Measurements from ENCODE around the gene PAX2.

PAX2 gene

GRCh38 chr10:100737355-100738054 is 7.9 kb upstream of the PAX2 start:
- FAIRE-seq (no peak), DNase-seq (ENCODE audit: insufficient read length, low spot score) (no peak)

- no peak for DNase-seq (ENCODE audit: insufficient read length, low spot score)
- no peak for FAIRE-seq
Measured at GRCh38 chr10:100738055-100738827, 7.1 kb upstream of the PAX2 start.

DNA sequence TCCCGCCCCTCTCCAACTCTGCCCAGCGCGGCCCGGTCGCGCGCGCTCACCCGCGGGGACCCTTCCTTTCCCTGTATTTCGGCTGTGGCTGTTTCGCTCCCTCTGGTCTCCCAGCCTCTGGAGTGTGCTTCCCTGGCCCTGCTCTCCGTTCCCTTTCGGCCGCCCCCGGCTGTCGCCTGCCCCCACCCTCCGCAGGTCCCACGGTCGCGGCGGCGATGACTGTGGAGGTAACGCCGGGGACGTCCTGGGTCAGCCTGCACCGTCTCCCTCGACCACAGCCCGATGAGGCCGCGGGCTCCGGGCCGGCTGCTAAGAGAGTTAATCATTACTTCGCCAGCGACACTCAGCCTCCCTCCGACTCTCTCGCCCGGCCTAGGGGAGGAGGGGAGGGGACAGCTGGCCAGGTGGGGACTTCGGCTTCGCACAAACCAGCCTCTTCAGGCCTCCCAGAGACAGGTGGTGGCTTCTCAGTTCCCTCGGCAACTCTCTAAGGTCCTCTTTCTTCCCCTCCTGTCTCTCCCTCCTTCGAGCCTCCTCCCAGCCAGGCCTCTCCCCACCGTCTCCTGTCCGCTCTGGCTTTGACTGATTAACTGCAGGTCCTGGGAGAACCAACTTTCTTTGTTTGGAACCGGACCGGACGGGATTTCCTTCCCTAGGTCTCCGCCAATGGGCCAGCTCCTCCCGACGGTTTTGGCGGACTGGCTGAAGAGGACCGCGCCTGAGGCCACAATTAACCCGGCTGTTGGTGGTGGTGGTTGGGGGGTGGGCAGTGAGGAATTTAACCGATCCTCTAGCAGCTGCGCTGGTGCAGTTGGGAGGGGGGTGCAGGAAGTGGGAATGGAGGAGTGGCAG is 5.6 kb upstream of the PAX2 start:
- no peak for FAIRE-seq
- no peak for DNase-seq (ENCODE audit: insufficient read length, low spot score)

GRCh38 chr10:100740476-100741377 is 4.7 kb upstream of the PAX2 start:
- FAIRE-seq = no peak
- DNase-seq (ENCODE audit: insufficient read length, low spot score) = no peak

DNA sequence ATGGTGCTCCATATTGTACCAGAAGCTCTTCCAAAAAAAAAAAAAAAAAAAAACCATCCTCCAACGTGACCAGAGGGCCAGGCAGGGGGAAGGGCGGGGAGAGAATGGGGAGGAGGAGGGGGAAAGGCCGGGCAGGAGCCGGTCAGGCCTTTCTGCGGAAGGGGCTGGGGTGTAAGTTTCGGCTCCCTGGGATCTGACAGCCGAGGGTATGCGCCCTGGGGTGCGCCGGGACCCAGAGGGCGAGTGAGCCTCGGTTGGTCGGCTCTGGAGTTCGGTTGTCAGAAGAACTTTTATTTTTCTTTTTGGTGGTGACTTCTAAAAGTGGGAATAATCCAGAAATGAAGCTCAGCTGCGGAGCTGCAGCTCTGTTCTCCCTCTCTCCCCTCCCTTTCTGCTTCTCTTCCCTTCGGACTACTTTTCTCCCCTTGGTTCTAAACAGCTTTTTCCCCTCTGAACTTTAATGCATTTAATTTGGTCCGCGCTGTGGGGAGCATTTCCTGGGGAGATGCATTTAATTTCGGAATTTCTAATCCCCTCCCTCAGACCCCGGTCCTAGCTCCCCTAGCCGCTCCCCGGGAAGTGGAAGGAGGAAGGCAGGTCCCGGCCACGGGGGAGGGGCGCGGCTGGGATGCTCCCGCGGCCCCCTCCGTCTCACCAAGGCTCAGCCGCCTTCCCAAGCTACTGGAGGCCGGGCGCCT is 3.9 kb upstream of the PAX2 start:
- DNase-seq (ENCODE audit: insufficient read length, low spot score) = no peak
- no peak for FAIRE-seq

GRCh38 chr10:100742076-100742771 is 3.2 kb upstream of the PAX2 start:
- FAIRE-seq = no peak
- DNase-seq (ENCODE audit: insufficient read length, low spot score) = no peak

DNA sequence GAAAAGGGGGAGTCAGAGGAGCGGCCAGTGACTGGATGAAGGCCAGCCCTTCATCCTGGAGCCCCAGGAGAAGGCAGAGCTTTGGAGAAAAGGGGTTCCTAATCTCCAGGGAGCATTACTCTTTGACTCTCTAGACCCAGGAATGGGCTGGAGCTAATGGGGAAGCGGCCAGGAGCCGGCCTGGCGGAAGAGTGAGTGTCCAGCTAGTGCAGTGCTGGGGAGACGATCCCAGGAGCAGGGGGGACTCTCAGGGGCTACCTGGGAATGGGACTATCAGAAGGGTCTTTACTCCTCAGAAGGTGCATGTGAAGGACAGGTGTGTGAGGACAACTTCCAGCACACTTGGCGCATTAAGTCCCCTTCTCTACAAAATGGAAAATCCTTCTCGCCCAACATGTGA is 2.4 kb upstream of the PAX2 start:
- no peak for DNase-seq (ENCODE audit: insufficient read length, low spot score)
- no peak for FAIRE-seq

- FAIRE-seq = no peak
- peak; percentile 75 for DNase-seq (ENCODE audit: insufficient read length, low spot score)
Measured at GRCh38 chr10:100743626-100744135, 1.7 kb upstream of the PAX2 start.

- DNase-seq (ENCODE audit: insufficient read length, low spot score) (no peak), FAIRE-seq (no peak)
Measured at GRCh38 chr10:100744136-100744986, 1.0 kb upstream of the PAX2 start.

DNA sequence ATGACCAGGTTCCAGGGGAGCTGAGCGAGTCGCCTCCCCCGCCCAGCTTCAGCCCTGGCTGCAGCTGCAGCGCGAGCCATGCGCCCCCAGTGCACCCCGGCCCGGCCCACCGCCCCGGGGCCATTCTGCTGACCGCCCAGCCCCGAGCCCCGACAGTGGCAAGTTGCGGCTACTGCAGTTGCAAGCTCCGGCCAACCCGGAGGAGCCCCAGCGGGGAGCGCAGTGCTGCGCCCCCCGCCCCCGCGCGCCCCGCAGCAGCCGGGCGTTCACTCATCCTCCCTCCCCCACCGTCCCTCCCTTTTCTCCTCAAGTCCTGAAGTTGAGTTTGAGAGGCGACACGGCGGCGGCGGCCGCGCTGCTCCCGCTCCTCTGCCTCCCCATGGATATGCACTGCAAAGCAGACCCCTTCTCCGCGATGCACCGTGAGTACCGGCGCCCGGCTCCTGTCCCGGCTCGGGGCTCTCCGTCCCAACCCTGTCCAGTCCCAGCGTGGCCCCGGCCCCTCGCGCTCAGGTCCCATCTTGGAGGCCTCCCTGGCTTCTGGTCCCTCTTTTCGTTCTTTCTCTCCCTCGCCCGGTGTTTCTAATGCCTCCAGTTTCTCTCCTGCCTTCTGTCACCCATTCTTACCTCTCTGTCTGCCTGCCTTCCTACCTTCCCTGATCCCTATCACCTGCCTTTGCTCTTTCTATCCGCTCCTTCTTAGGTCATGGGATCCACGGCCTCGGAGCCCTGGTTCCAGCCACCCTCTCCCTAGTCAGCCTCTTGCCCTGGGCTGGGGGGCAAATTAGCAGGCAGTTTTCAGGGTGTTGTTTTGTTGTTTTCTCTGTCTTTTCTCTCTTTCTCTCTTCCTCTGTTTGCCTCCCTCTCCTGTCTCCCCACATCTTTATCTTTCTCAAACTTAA is 751 bp downstream of the PAX2 start:
- no peak for DNase-seq (ENCODE audit: insufficient read length, low spot score)
- FAIRE-seq = no peak

DNA sequence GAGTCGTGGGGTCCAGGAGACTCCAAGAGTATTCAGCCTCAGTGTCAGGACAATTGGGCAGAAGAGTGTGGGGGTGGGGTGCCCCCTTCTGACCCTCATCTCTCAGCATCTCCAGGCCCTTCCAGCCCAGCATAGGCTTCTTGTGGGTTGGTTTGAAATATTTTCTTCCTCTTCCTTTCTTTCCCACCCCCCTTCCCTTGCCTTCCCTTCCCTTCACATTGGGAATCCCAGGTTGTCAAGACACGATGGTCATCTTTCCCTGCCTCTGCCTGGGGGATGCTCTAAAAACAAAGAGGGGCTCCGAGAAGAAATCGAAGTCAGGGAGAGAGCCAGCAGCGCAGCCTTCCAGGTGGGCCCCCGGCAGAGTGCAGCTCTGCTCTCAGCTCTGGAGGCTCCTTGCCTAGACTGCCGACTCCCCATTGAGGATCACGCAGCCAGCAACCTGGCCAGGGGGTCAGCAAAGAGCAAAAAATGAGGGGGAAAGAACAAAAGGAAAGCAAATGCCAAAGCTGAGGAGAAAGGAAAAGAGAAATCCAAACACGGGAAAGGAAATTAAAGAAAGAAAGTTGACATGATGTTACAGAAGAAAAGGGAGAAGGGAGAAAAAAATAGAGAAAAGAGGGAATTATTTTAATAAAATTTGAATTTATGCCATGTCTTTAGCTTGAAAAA is 1.5 kb downstream of the PAX2 start:
- no peak for FAIRE-seq
- DNase-seq (ENCODE audit: insufficient read length, low spot score) = no peak

- no peak for FAIRE-seq
- no peak for DNase-seq (ENCODE audit: insufficient read length, low spot score)
Measured at GRCh38 chr10:100747456-100748230, 2.3 kb downstream of the PAX2 start.

- DNase-seq (ENCODE audit: insufficient read length, low spot score) (no peak), FAIRE-seq (no peak)
Measured at GRCh38 chr10:100748231-100749058, 3.1 kb downstream of the PAX2 start.

- no peak for DNase-seq (ENCODE audit: insufficient read length, low spot score)
- no peak for FAIRE-seq
Measured at GRCh38 chr10:100749059-100749308, 3.6 kb downstream of the PAX2 start.

All from HTR-8/SVneo (cell line).